SU-DHL-6 (cell line): ENCODE measurements around the gene SULT1C2.

Source experiments
- H2AFZ ChIP-seq: fragments of 200-600 bp; sonication (generic); 2 replicates; pipeline ENCODE4 v1.6.1; 2014; ENCODE audit warnings: low read depth, mild to moderate bottlenecking, moderate library complexity, mixed read lengths, antibody characterized with exemption, low read length; ENCODE audit not compliant: severe bottlenecking
- H3F3A ChIP-seq: fragments of 200-600 bp; shearing (Covaris generic); 2 replicates; pipeline ENCODE4 v1.6.0; 2016; ENCODE audit warnings: antibody characterized with exemption, mild to moderate bottlenecking; ENCODE audit not compliant: insufficient read depth
- H3K27ac ChIP-seq: fragments of 200-600 bp; sonication (generic); 2 replicates; pipeline ENCODE4 v1.5.1; 2016; ENCODE audit warnings: low read depth, mild to moderate bottlenecking, low read length, moderate library complexity, mixed read lengths
- H3K27me3 ChIP-seq: fragments of 200-600 bp; sonication (generic), shearing (Covaris generic); 2 replicates; pipeline ENCODE4 v1.6.0; 2014; ENCODE audit warnings: mild to moderate bottlenecking, low read length
- H3K36me3 ChIP-seq: fragments of 200-600 bp; sonication (generic); 2 replicates; pipeline ENCODE4 v1.6.1; 2014; ENCODE audit warnings: mild to moderate bottlenecking, low read length, mixed read lengths
- H3K4me2 ChIP-seq: fragments of 300-600, 200-600 bp; shearing (Covaris generic), sonication (generic); 2 replicates; pipeline ENCODE4 v1.6.0; 2014; ENCODE audit warnings: low read length, low read depth, mild to moderate bottlenecking; ENCODE audit not compliant: poor library complexity, severe bottlenecking
- H3K4me3 ChIP-seq: fragments of 200-600 bp; sonication (generic); 2 replicates; pipeline ENCODE4 v1.5.1; 2014; ENCODE audit warnings: antibody characterized with exemption, low read length, mild to moderate bottlenecking, mixed read lengths; ENCODE audit not compliant: insufficient read depth, poor library complexity, severe bottlenecking
- H3K79me2 ChIP-seq: fragments of 200-600 bp; sonication (generic); 2 replicates; pipeline ENCODE4 v1.6.1; 2014; ENCODE audit warnings: mild to moderate bottlenecking, low read length, moderate library complexity; ENCODE audit not compliant: insufficient read depth
- H3K9ac ChIP-seq: fragments of 200-600 bp; sonication (generic); 2 replicates; pipeline ENCODE4 v1.7.0; 2014; ENCODE audit warnings: mild to moderate bottlenecking, low read length
- H3K9me2 ChIP-seq: fragments of 200-600 bp; sonication (generic); replicated peaks from 2 replicates; pipeline ENCODE4 v1.6.1; 2014; ENCODE audit warnings: low read length; ENCODE audit not compliant: insufficient read depth
- H3K9me3 ChIP-seq: fragments of 200-600 bp; sonication (generic); 2 replicates; pipeline ENCODE4 v1.6.1; 2014; ENCODE audit warnings: low read length, mixed read lengths; ENCODE audit not compliant: insufficient read depth
- H4K20me1 ChIP-seq: fragments of 200-600 bp; sonication (generic); 2 replicates; pipeline ENCODE4 v1.6.1; 2014; ENCODE audit warnings: low read depth, mild to moderate bottlenecking, antibody characterized with exemption, low read length, moderate library complexity, mixed read lengths
- CTCF ChIP-seq: fragments of 200-600 bp; sonication (generic); IDR thresholded peaks from one replicate; pipeline ENCODE4 v1.5.1; 2017; ENCODE audit warnings: antibody characterized with exemption, mild to moderate bottlenecking, low read length, moderate library complexity; ENCODE audit not compliant: insufficient read depth, poor library complexity, severe bottlenecking
- EZH2phosphoT487 ChIP-seq: fragments of 200-600 bp; sonication (generic), shearing (Covaris generic); conservative IDR thresholded peaks from 2 replicates; pipeline ENCODE4 v1.6.1; 2018; ENCODE audit warnings: mild to moderate bottlenecking, antibody characterized with exemption, low read length, moderate library complexity, mixed read lengths

The SULT1C2 gene

DNA sequence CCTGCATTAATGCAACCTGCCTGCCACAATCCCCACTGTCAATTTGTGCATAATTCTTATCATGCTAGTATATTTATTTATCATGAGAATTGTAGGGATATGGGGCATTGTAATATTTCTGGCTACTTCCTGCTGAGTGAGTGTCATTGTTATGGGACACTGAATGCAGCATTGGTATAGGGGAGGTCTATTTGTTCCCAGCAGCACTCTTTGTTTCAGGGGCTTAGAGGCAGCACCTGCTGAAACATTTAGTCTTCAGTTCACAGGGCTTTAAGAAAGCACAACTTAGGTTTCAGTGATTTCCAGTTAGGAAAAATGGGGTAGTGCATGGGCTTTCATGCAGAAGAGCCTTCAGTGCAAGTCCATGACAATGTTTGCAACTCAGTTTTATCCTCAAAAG, 25.3 kb upstream of the SULT1C2 start:
- no peaks in the 10 kb centered on the region for H3K79me2 ChIP-seq
- no peaks in the 10 kb centered on the region for H3K9me2 ChIP-seq
- H3K9me3 ChIP-seq = no peaks in the 10 kb centered on the region
- no peaks in the 10 kb centered on the region for H3F3A ChIP-seq
- H3K27me3 ChIP-seq = no peaks in the 10 kb centered on the region
- no peak overlapping the region for H3K27ac ChIP-seq
- no peak overlapping the region for H3K4me2 ChIP-seq
- no peak overlapping the region for H3K4me3 ChIP-seq
- no peak overlapping the region for H3K9ac ChIP-seq
- H3K36me3 ChIP-seq = no peaks in the 10 kb centered on the region
- H2AFZ ChIP-seq = no peak overlapping the region
- H4K20me1 ChIP-seq = no peaks in the 10 kb centered on the region
- no peak for TF ChIP-seq EZH2phosphoT487
- no peak for TF ChIP-seq CTCF

DNA sequence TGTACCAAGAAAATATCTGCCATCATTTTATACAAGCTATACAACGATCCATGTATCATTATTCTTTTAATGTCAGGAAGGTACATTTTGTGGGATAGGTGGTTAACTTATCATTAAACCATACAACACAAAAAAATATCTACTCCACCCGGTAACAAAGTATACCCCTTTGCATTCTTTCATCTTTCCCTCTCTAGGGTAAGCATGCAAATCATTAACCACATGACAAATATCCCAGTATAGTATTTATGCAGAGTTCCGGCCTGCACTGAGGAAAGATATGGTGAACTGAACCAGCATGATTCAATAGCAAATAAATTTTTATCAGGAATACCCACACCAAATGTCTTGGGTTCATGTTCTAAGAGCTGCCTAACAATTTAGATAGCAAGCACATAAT, 22.5 kb upstream of the SULT1C2 start:
- Histone ChIP-seq H3F3A (no peaks in the 10 kb centered on the region), H3K9ac (no peak overlapping the region), H3K4me2 (no peak overlapping the region), H2AFZ (no peak overlapping the region), H3K79me2 (no peaks in the 10 kb centered on the region), H3K9me2 (no peaks in the 10 kb centered on the region), H4K20me1 (no peaks in the 10 kb centered on the region), H3K9me3 (no peaks in the 10 kb centered on the region), H3K27me3 (no peaks in the 10 kb centered on the region), H3K36me3 (no peaks in the 10 kb centered on the region), H3K27ac (no peak overlapping the region), H3K4me3 (no peak overlapping the region)
- TF ChIP-seq EZH2phosphoT487 = no peak
- TF ChIP-seq CTCF = no peak

DNA sequence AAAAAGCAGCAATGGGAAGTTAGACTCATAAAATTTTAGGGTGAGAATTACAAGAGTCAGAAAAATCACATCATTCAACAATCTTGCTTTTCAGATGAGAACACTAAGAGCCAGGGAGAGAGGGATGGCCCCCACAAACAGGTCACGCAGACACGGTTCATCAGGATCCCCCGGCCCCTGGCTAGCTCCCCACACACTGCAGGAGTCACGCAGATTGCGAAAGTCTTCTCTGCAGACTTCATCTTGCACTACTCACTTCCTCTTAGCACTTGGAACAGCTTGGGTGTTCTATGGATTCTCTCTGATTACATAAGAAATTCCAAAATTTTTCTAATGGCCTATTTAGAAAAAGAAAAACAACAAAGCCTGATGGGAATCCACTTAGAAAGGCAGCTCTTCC, 21.6 kb upstream of the SULT1C2 start:
- no peaks in the 10 kb centered on the region for H3K9me3 ChIP-seq
- H3K36me3 ChIP-seq = no peaks in the 10 kb centered on the region
- no peak overlapping the region for H3K4me3 ChIP-seq
- no peak overlapping the region for H3K4me2 ChIP-seq
- H3K9ac ChIP-seq = no peak overlapping the region
- H3K27ac ChIP-seq = no peak overlapping the region
- no peak for TF ChIP-seq EZH2phosphoT487
- TF ChIP-seq CTCF = no peak
- H3K79me2 ChIP-seq = no peaks in the 10 kb centered on the region
- no peaks in the 10 kb centered on the region for H3K9me2 ChIP-seq
- H3F3A ChIP-seq = no peaks in the 10 kb centered on the region
- H4K20me1 ChIP-seq = no peaks in the 10 kb centered on the region
- no peaks in the 10 kb centered on the region for H3K27me3 ChIP-seq
- H2AFZ ChIP-seq = no peak overlapping the region

- H3K4me3 ChIP-seq = no peak overlapping the region
- H3F3A ChIP-seq = no peaks in the 10 kb centered on the region
- no peak overlapping the region for H2AFZ ChIP-seq
- H3K9me3 ChIP-seq = no peaks in the 10 kb centered on the region
- H3K9ac ChIP-seq = no peak overlapping the region
- H3K4me2 ChIP-seq = no peak overlapping the region
- no peak for TF ChIP-seq CTCF
- no peak for TF ChIP-seq EZH2phosphoT487
- no peaks in the 10 kb centered on the region for H3K36me3 ChIP-seq
- H3K27ac ChIP-seq = no peak overlapping the region
- no peaks in the 10 kb centered on the region for H3K9me2 ChIP-seq
- H4K20me1 ChIP-seq = no peaks in the 10 kb centered on the region
- no peaks in the 10 kb centered on the region for H3K27me3 ChIP-seq
- no peaks in the 10 kb centered on the region for H3K79me2 ChIP-seq
Observed at GRCh38 chr2:108268001-108268400, 20.7 kb upstream of the SULT1C2 start.
